OCI-LY1 (cell line): ENCODE measurements around the gene CCL28.
"Not testable (repeated sequence)": the region's sequence is repeated elsewhere in the genome, so short reads cannot be mapped to it uniquely, and the experiment has no call there.

Source experiments
- H2AFZ ChIP-seq: fragments of 200-600 bp; sonication (generic), shearing (Covaris generic); 2 replicates; pipeline ENCODE4 v1.6.0; 2014; ENCODE audit warnings: antibody characterized with exemption, mild to moderate bottlenecking, low read length
- H3F3A ChIP-seq: fragments of 200-600 bp; sonication (generic), shearing (Covaris generic); 2 replicates; pipeline ENCODE4 v1.6.0; 2014; ENCODE audit warnings: mild to moderate bottlenecking, antibody characterized with exemption, low read length, moderate library complexity; ENCODE audit not compliant: insufficient read depth
- H3K27ac ChIP-seq: fragments of 200-600 bp; sonication (generic); 2 replicates; pipeline ENCODE4 v1.5.1; 2014; ENCODE audit warnings: low read length, mixed run types, mild to moderate bottlenecking, low read depth; ENCODE audit not compliant: poor library complexity, severe bottlenecking
- H3K27me3 ChIP-seq: fragments of 200-600 bp; sonication (generic); 2 replicates; pipeline ENCODE4 v1.6.0; 2014; ENCODE audit warnings: antibody characterized with exemption, mild to moderate bottlenecking, low read length, moderate library complexity; ENCODE audit not compliant: insufficient read depth
- H3K36me3 ChIP-seq: fragments of 200-600 bp; sonication (generic); 2 replicates; pipeline ENCODE4 v1.6.1; 2014; ENCODE audit warnings: mild to moderate bottlenecking, antibody characterized with exemption, low read length, moderate library complexity, mixed read lengths; ENCODE audit not compliant: insufficient read depth
- H3K4me1 ChIP-seq: fragments of 200-600 bp; sonication (generic); 2 replicates; pipeline ENCODE4 v1.5.1; 2014; ENCODE audit warnings: mild to moderate bottlenecking, low read length, moderate library complexity; ENCODE audit not compliant: insufficient read depth, severe bottlenecking
- H3K4me2 ChIP-seq: fragments of 200-600 bp; sonication (generic), shearing (Covaris generic); 2 replicates; pipeline ENCODE4 v1.6.1; 2014; ENCODE audit warnings: low read length
- H3K4me3 ChIP-seq: fragments of 200-600 bp; sonication (generic); 2 replicates; pipeline ENCODE4 v1.5.1; 2014; ENCODE audit warnings: low read length, low read depth, mild to moderate bottlenecking, mixed read lengths; ENCODE audit not compliant: poor library complexity, severe bottlenecking
- H3K79me2 ChIP-seq: fragments of 200-600 bp; shearing (Covaris generic); 2 replicates; pipeline ENCODE4 v1.6.1; 2016; ENCODE audit warnings: mixed run types, low read length, mixed read lengths; ENCODE audit not compliant: insufficient read depth
- H3K9ac ChIP-seq: fragments of 200-600 bp; sonication (generic), shearing (Covaris generic); 2 replicates; pipeline ENCODE4 v1.6.1; 2014; ENCODE audit warnings: mild to moderate bottlenecking, low read length, mixed read lengths
- H3K9me2 ChIP-seq: fragments of 200-600 bp; sonication (generic), shearing (Covaris generic); 2 replicates; pipeline ENCODE4 v1.6.1; 2014; ENCODE audit warnings: low read depth, mild to moderate bottlenecking, low read length, mixed read lengths
- H3K9me3 ChIP-seq: fragments of 200-600 bp; shearing (Covaris generic); 2 replicates; pipeline ENCODE4 v1.6.1; 2014; ENCODE audit warnings: low read length, mixed read lengths
- H4K20me1 ChIP-seq: fragments of 200-600 bp; sonication (generic), shearing (Covaris generic); 2 replicates; pipeline ENCODE4 v1.6.0; 2016; ENCODE audit warnings: mild to moderate bottlenecking, low read length; ENCODE audit not compliant: insufficient read depth
- EZH2 ChIP-seq: fragments of 200-600 bp; sonication (generic), shearing (Covaris generic); IDR thresholded peaks from 2 replicates; pipeline ENCODE4 v1.8.0; 2017; ENCODE audit warnings: borderline replicate concordance, mixed run types, mild to moderate bottlenecking, antibody characterized with exemption, low read length, moderate library complexity, mixed read lengths
- TF ChIP-seq, protein P1 (sequence below): fragments of 200-600 bp; sonication (generic), shearing (Covaris generic); IDR thresholded peaks from 2 replicates; pipeline ENCODE4 v1.5.1; 2017; ENCODE audit warnings: mild to moderate bottlenecking, antibody characterized with exemption, low read length, moderate library complexity, mixed read lengths

CCL28 gene

DNA sequence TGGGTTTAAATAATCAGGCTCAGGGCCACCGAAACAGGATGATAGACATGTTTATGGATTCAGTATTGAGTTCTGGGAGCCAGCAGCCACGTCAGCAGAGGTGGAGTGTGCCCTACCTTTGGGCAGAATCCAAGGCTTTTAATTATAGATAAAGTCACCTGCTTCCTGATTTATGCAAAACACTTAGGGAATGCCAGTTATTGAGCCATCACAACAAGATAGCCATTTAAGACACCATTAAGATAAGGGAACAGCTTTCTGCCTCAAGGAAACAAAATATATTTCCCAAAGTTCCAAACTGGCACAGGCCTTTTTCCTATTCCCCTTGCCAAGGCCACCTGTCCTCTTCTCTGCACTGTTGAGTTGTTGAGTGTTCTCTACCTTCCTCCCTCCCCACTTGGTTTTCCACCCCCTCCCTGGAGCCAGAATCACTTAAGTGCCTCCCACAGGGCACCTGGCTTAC, 2.4 kb downstream of the CCL28 start:
- TF ChIP-seq, protein P1, sequence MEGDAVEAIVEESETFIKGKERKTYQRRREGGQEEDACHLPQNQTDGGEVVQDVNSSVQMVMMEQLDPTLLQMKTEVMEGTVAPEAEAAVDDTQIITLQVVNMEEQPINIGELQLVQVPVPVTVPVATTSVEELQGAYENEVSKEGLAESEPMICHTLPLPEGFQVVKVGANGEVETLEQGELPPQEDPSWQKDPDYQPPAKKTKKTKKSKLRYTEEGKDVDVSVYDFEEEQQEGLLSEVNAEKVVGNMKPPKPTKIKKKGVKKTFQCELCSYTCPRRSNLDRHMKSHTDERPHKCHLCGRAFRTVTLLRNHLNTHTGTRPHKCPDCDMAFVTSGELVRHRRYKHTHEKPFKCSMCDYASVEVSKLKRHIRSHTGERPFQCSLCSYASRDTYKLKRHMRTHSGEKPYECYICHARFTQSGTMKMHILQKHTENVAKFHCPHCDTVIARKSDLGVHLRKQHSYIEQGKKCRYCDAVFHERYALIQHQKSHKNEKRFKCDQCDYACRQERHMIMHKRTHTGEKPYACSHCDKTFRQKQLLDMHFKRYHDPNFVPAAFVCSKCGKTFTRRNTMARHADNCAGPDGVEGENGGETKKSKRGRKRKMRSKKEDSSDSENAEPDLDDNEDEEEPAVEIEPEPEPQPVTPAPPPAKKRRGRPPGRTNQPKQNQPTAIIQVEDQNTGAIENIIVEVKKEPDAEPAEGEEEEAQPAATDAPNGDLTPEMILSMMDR: no peak
- TF ChIP-seq EZH2: no peak
- Histone ChIP-seq H3K9ac (no peak overlapping the region), H3K4me1 (no peaks in the 10 kb centered on the region)

DNA sequence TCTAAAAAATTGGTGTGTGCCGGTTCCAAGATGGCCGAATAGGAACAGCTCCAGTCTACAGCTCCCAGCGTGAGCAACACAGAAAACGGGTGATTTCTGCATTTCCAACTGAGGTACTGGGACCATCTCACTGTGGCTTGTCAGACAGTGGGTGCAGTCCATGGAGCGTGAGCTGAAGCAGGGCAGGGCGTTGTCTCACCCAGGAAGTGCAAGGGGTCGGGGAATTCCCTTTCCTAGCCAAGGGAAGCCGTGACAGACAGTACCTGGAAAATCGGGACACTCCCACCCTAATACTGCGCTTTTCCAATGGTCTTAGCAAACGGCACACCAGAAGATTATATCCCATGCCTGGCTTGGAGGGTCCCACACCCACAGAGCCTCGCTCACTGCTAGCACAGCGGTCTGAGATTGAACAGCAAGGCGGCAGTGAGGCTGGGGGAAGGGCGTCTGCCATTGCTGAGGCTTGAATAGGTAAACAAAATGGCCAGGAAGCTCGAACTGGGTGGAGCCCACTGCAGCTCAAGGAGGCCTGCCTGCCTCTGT, 9.6 kb downstream of the CCL28 start:
- H3F3A ChIP-seq, H3K36me3 ChIP-seq, H3K4me3 ChIP-seq, H3K9ac ChIP-seq, H3K27me3 ChIP-seq, H3K79me2 ChIP-seq, H3K4me1 ChIP-seq, H4K20me1 ChIP-seq, H3K27ac ChIP-seq, H3K4me2 ChIP-seq, H3K9me2 ChIP-seq, H2AFZ ChIP-seq, H3K9me3 ChIP-seq: not testable (repeated sequence)

More for the DNA sequence above, 2.4 kb downstream of the CCL28 start:
- H3F3A ChIP-seq: no peaks in the 10 kb centered on the region
- H3K27me3 ChIP-seq: no peaks in the 10 kb centered on the region
- no peaks in the 10 kb centered on the region for H3K79me2 ChIP-seq
- H4K20me1 ChIP-seq: no peaks in the 10 kb centered on the region
- H3K4me2 ChIP-seq: no peak overlapping the region
- H3K36me3 ChIP-seq: no peaks in the 10 kb centered on the region
- no peak overlapping the region for H3K27ac ChIP-seq
- H3K9me3 ChIP-seq: no peaks in the 10 kb centered on the region
- no peak overlapping the region for H3K4me3 ChIP-seq
- no peak overlapping the region for H2AFZ ChIP-seq
- H3K9me2 ChIP-seq: no peaks in the 10 kb centered on the region

DNA sequence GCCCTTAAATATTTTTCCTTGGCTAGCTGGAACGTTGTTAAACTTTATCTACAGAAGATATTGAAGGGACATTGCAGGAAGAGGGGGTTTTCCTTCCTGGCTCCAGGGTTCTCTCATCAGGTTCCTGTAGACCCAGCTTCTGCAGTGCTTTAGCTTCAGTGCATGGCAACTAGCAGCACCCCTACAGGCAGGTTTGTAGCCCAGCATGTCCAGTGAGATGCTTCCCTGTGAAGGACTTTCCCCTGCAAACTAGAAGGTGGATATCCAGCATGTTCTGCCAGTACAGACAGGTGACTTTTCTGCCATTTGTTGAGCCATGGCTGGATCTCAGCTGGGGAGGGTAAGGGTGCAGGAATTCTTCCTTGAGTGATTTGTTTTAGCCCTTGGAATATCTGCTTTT, 10.4 kb downstream of the CCL28 start:
- no peaks in the 10 kb centered on the region for H3F3A ChIP-seq

More for the DNA sequence above, 10.4 kb downstream of the CCL28 start:
- H3K4me3 ChIP-seq: no peak overlapping the region
- TF ChIP-seq, protein P1: no peak; the same call in 1 of the 2 replicates
- no peak for TF ChIP-seq EZH2
- no peaks in the 10 kb centered on the region for H3K9me2 ChIP-seq
- no peak overlapping the region for H3K27ac ChIP-seq
- H3K4me1 ChIP-seq: peaks cover 9% of the 10 kb centered on the region
- H3K9ac ChIP-seq: no peak overlapping the region
- H2AFZ ChIP-seq: no peak overlapping the region
- H4K20me1 ChIP-seq: no peaks in the 10 kb centered on the region
- H3K79me2 ChIP-seq: no peaks in the 10 kb centered on the region
- no peaks in the 10 kb centered on the region for H3K36me3 ChIP-seq
- no peaks in the 10 kb centered on the region for H3K9me3 ChIP-seq
- H3K27me3 ChIP-seq: no peaks in the 10 kb centered on the region
- H3K4me2 ChIP-seq: no peak overlapping the region
